IgD-negative memory B cell (primary cell): ENCODE measurements around the gene STAM2. TPM values are rescaled to one million over a fixed set of nuclear protein-coding genes. Genes with fewer than 3 reads are reported as not detected.

Experiments
- H3K27ac Mint-ChIP-seq, 3 donors: one replicate each; pipeline ENCODE4 v1.8.0; 2020 to 2022; ENCODE audit warnings: mild to moderate bottlenecking in 3 of 3, mixed read lengths in 3 of 3, moderate library complexity in 1 of 3
- H3K27me3 Mint-ChIP-seq: one replicate; pipeline ENCODE4 v1.8.0; 2021; ENCODE audit warnings: mixed read lengths
- H3K36me3 Mint-ChIP-seq: one replicate; pipeline ENCODE4 v1.8.0; 2020; ENCODE audit warnings: mild to moderate bottlenecking, mixed read lengths
- H3K4me1 Mint-ChIP-seq, 3 donors: one replicate each; pipeline ENCODE4 v1.8.0; 2020 to 2022; ENCODE audit warnings: mixed read lengths in 3 of 3, mild to moderate bottlenecking in 1 of 3
- H3K4me3 Mint-ChIP-seq, 4 donors: one replicate each; pipeline ENCODE4 v1.8.0; 2020 to 2022; ENCODE audit warnings: mild to moderate bottlenecking in 4 of 4, mixed read lengths in 4 of 4, moderate library complexity in 3 of 4
- H3K9me3 Mint-ChIP-seq, 3 donors: one replicate each; pipeline ENCODE4 v1.8.0; 2020 to 2021; ENCODE audit warnings: mixed read lengths in 3 of 3, mild to moderate bottlenecking in 1 of 3
- polyA plus RNA-seq: library from polyadenylated mRNA; unstranded; fragments of 300-500 nt; fragmentation: Illumina TruSeq; gene quantifications from one replicate; pipeline ENCODE4 v1.2.3, GENCODE V29; 2021

STAM2 gene
- polyA plus RNA-seq, 1 donor from 2014 or later: 5.3 TPM

GRCh38 chr2:152083202-152083875 lies 92.2 kb downstream of the STAM2 start:
- Mint-ChIP-seq H3K36me3 (no peaks in the 10 kb centered on the region), H3K4me1 (no peaks in the 10 kb centered on the region), H3K9me3 (peaks cover 0 to 5% (median 2%) of the 10 kb centered on the region in 3 donors), H3K4me3 (no peak overlapping the region), H3K27me3 (peaks cover under 1% of the 10 kb centered on the region), H3K27ac (no peak overlapping the region)

GRCh38 chr2:152078662-152079061 lies 96.9 kb downstream of the STAM2 start:
- Mint-ChIP-seq H3K9me3 (peaks cover 0 to 5% (median 2%) of the 10 kb centered on the region in 3 donors), H3K27ac (peak overlapping the region in 1 of 3 donors; percentile 58), H3K4me3 (no peak overlapping the region), H3K36me3 (no peaks in the 10 kb centered on the region), H3K27me3 (no peaks in the 10 kb centered on the region), H3K4me1 (no peaks in the 10 kb centered on the region)

- Mint-ChIP-seq H3K9me3 (peaks cover 0 to 5% (median 2%) of the 10 kb centered on the region in 3 donors), H3K27me3 (peaks cover 2% of the 10 kb centered on the region), H3K4me1 (no peaks in the 10 kb centered on the region), H3K4me3 (no peak overlapping the region), H3K36me3 (no peaks in the 10 kb centered on the region), H3K27ac (no peak overlapping the region)
Observed at GRCh38 chr2:152078023-152078422, 97.5 kb downstream of the STAM2 start.

- peaks cover 0 to under 1% (median 0%) of the 10 kb centered on the region in 3 donors for H3K9me3 Mint-ChIP-seq
- no peak overlapping the region for H3K27ac Mint-ChIP-seq
- H3K4me1 Mint-ChIP-seq: peaks cover 3 to 7% (median 7%) of the 10 kb centered on the region in 3 donors
- peaks cover 2% of the 10 kb centered on the region for H3K27me3 Mint-ChIP-seq
- H3K4me3 Mint-ChIP-seq: no peak overlapping the region
- no peaks in the 10 kb centered on the region for H3K36me3 Mint-ChIP-seq
Observed at GRCh38 chr2:152075461-152076050, 100.0 kb downstream of the STAM2 start.

- peaks cover 2% of the 10 kb centered on the region for H3K27me3 Mint-ChIP-seq
- H3K36me3 Mint-ChIP-seq: no peaks in the 10 kb centered on the region
- H3K27ac Mint-ChIP-seq: no peak overlapping the region
- no peak overlapping the region for H3K4me3 Mint-ChIP-seq
- peaks cover 4 to 7% (median 7%) of the 10 kb centered on the region in 3 donors for H3K4me1 Mint-ChIP-seq
- H3K9me3 Mint-ChIP-seq: no peaks in the 10 kb centered on the region
Observed at GRCh38 chr2:152072011-152072410, 103.6 kb downstream of the STAM2 start.

- peaks cover 2% of the 10 kb centered on the region for H3K27me3 Mint-ChIP-seq
- H3K27ac Mint-ChIP-seq: no peak overlapping the region
- no peaks in the 10 kb centered on the region for H3K36me3 Mint-ChIP-seq
- no peaks in the 10 kb centered on the region for H3K9me3 Mint-ChIP-seq
- no peak overlapping the region for H3K4me3 Mint-ChIP-seq
- peaks cover 4 to 7% (median 7%) of the 10 kb centered on the region in 3 donors for H3K4me1 Mint-ChIP-seq
Observed at GRCh38 chr2:152071518-152071917, 104.0 kb downstream of the STAM2 start.

GRCh38 chr2:152071092-152071491 lies 104.5 kb downstream of the STAM2 start:
- Mint-ChIP-seq H3K27me3 (peaks cover 2% of the 10 kb centered on the region), H3K4me3 (no peak overlapping the region), H3K9me3 (no peaks in the 10 kb centered on the region), H3K36me3 (no peaks in the 10 kb centered on the region), H3K27ac (peak overlapping the region in 1 of 3 donors; percentile 54), H3K4me1 (peaks cover 4 to 7% (median 7%) of the 10 kb centered on the region in 3 donors)

- Mint-ChIP-seq H3K27ac (no peak overlapping the region), H3K4me1 (peaks cover 4 to 7% (median 7%) of the 10 kb centered on the region in 3 donors), H3K36me3 (no peaks in the 10 kb centered on the region), H3K27me3 (peaks cover 5% of the 10 kb centered on the region), H3K4me3 (no peak overlapping the region), H3K9me3 (no peaks in the 10 kb centered on the region)
Observed at GRCh38 chr2:152068226-152068625, 107.3 kb downstream of the STAM2 start.

GRCh38 chr2:152067823-152068222 lies 107.7 kb downstream of the STAM2 start:
- H3K4me3 Mint-ChIP-seq: no peak overlapping the region
- no peaks in the 10 kb centered on the region for H3K9me3 Mint-ChIP-seq
- no peak overlapping the region for H3K27ac Mint-ChIP-seq
- H3K4me1 Mint-ChIP-seq: peaks cover 4 to 7% (median 7%) of the 10 kb centered on the region in 3 donors
- peaks cover 4% of the 10 kb centered on the region for H3K27me3 Mint-ChIP-seq
- no peaks in the 10 kb centered on the region for H3K36me3 Mint-ChIP-seq

Other genes starting within 250 kb of the STAM2 start
- gene CACNB4, start 76.7 kb downstream of the STAM2 start, polyA plus RNA-seq: 0.43 TPM
- 0.24 TPM for gene FMNL2, start 159.4 kb upstream of the STAM2 start, polyA plus RNA-seq